Kidney (tissue), 14 donors: Measurements from ENCODE around the gene OR51B4. TPM values are rescaled to one million over a fixed set of nuclear protein-coding genes. Genes with fewer than 3 reads are reported as not detected.

Experiments used
- DNase-seq, 5 donors: peaks; one replicate each; pipeline ENCODE4 v3.0.0-alpha.2; 2013 to 2020
- FAIRE-seq: peaks from 2 replicates; lab custom pipeline; 2012; peaks lifted over from hg19 to GRCh38; lab: Jason Lieb, UNC
- H3K27ac ChIP-seq, 2 donors: one replicate each; pipeline ENCODE4 v1.7.0; 2013; ENCODE audit warnings: low read depth in 2 of 2, low read length in 2 of 2, inconsistent platforms in 1 of 2
- H3K27me3 ChIP-seq: one replicate; pipeline ENCODE4 v1.7.1; 2013; ENCODE audit warnings: low read length, inconsistent platforms; ENCODE audit not compliant: control insufficient read depth, insufficient read depth
- H3K36me3 ChIP-seq, 3 donors: one replicate each; pipeline versions ENCODE4 v1.7.0 to v1.7.1; 2013; ENCODE audit warnings: low read length in 3 of 3, control low read depth in 1 of 3, inconsistent platforms in 1 of 3; ENCODE audit not compliant: insufficient read depth in 3 of 3, control insufficient read depth in 2 of 3
- H3K4me1 ChIP-seq, 3 donors: one replicate each; pipeline versions ENCODE4 v1.7.0 to v1.7.1; 2013; ENCODE audit warnings: low read length in 3 of 3, inconsistent platforms in 1 of 3, low read depth in 1 of 3; ENCODE audit not compliant: control insufficient read depth in 2 of 3, insufficient read depth in 2 of 3
- H3K4me3 ChIP-seq, 3 donors: one replicate each; pipeline versions ENCODE4 v1.7.0 to v1.8.1; 2013; ENCODE audit warnings: low read length in 3 of 3, control low read depth in 1 of 3, inconsistent platforms in 1 of 3
- H3K9ac ChIP-seq, 3 donors: one replicate each; pipeline versions ENCODE4 v1.7.0 to v1.7.1; 2013; ENCODE audit warnings: low read length in 3 of 3, control low read depth in 1 of 3, inconsistent platforms in 1 of 3
- H3K9me3 ChIP-seq, 3 donors: one replicate each; pipeline versions ENCODE4 v1.7.0 to v1.7.1; 2013; ENCODE audit warnings: low read length in 3 of 3, control low read depth in 1 of 3, inconsistent platforms in 1 of 3; ENCODE audit not compliant: control insufficient read depth in 2 of 3, insufficient read depth in 1 of 3
- intact Hi-C: fragments of 100-400 bp; cut with DNase I; formaldehyde crosslinking; loops from one replicate; pipeline ENCODE4 v1.11.1; 2022
- polyA plus RNA-seq: library from polyadenylated mRNA; stranded (reverse); fragments of 350-450 nt; fragmentation: Illumina TruSeq; extraction: RNeasy Lipid Tissue Mini Kit (QIAGEN cat#74804); gene quantifications from one replicate; pipeline ENCODE4 v1.2.3, GENCODE V29; 2014; ENCODE audit warnings: low read depth, low replicate concordance; ENCODE audit not compliant: insufficient read depth
- total RNA-seq: library from RNA; stranded (reverse); fragmentation: NEBNext Ultra II Directional; extraction: Animal tissue kit (Norgen Biotek cat#: 25700); gene quantifications from one replicate; pipeline ENCODE4 v1.2.1, GENCODE V29; 2021
- TF ChIP-seq, protein P1 (sequence below): IDR thresholded peaks from 3 replicates; pipeline ENCODE4 v1.5.1; 2012; ENCODE audit warnings: mild to moderate bottlenecking, moderate library complexity, borderline replicate concordance; ENCODE audit not compliant: insufficient read depth; ENCODE audit errors: extremely low read depth
- donor health status: control.
- donor health status: control.
- donor health status: control.
- donor health status: control.
- donor health status: control.
- donor health status: DM: yes; HTN: yes; CAD: no.
- donor health status: Normal renal cell carcinoma (clear cell type).

OR51B4 gene
- total and polyA plus RNA-seq, 2 donors from 2014 or later = not detected

DNA sequence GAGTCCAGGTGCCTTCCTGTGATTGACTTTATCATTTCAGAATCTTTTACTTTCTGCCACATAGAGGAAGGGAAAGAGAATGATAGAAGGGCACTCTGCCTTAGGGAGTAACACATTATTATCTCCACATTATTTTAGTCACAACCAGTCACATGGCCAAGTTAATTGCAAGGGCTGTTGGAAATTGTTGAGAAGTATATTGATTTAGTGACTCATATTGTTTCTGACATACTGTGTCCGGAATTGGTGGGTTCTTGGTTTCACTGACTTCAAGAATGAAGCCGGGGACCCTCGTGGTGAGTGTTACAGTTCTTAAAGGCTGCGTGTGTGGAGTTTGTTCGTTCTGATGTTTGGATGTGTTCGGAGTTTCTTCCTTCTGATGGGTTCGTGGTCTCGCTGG is 8.7 kb downstream of the OR51B4 start:
- Histone ChIP-seq H3K9me3 (no peaks in the 10 kb centered on the region), H3K4me1 (no peaks in the 10 kb centered on the region), H3K27me3 (no peaks in the 10 kb centered on the region), H3K27ac (no peak overlapping the region), H3K9ac (no peak overlapping the region), H3K36me3 (no peaks in the 10 kb centered on the region), H3K4me3 (no peak overlapping the region)
- intact Hi-C loops = no loop called here
- TF ChIP-seq, protein P1, sequence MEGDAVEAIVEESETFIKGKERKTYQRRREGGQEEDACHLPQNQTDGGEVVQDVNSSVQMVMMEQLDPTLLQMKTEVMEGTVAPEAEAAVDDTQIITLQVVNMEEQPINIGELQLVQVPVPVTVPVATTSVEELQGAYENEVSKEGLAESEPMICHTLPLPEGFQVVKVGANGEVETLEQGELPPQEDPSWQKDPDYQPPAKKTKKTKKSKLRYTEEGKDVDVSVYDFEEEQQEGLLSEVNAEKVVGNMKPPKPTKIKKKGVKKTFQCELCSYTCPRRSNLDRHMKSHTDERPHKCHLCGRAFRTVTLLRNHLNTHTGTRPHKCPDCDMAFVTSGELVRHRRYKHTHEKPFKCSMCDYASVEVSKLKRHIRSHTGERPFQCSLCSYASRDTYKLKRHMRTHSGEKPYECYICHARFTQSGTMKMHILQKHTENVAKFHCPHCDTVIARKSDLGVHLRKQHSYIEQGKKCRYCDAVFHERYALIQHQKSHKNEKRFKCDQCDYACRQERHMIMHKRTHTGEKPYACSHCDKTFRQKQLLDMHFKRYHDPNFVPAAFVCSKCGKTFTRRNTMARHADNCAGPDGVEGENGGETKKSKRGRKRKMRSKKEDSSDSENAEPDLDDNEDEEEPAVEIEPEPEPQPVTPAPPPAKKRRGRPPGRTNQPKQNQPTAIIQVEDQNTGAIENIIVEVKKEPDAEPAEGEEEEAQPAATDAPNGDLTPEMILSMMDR = no peak
- DNase-seq (no peak), FAIRE-seq (no peak)

DNA sequence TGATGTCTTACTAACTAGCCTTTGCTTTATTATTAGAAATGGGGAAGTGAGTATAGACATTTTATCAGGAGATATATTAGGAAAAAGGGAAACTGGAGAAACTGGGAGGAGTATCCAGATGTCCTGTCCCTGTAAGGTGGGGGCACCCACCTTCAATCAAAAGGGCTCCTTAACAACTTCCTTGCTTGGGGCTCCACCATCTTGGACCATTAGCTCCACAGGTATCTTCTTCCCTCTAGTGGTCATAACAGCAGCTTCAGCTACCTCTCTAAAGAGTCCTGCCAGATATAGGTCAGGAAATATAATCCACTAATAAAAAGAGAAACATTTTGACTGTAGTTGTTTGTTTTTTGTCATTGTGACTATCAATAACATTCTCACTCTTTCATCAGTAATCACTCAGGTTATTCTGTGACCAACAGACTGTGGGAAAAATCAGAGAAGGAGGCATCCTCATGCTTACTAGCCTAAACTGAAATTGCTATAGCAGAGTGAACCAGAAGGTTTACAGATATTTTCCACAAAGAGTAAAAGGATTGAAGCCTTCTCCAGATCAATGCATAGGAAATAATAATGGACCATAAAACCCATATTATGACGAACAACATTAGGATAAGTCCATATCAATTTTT is 10.4 kb downstream of the OR51B4 start:
- no peaks in the 10 kb centered on the region for H3K27me3 ChIP-seq
- intact Hi-C loops = no loop called here
- no peaks in the 10 kb centered on the region for H3K4me1 ChIP-seq
- H3K27ac ChIP-seq = no peak overlapping the region
- H3K9me3 ChIP-seq = no peaks in the 10 kb centered on the region
- H3K9ac ChIP-seq = no peak overlapping the region
- no peak for FAIRE-seq
- no peaks in the 10 kb centered on the region for H3K36me3 ChIP-seq
- TF ChIP-seq, protein P1 = peak; percentile 38
- DNase-seq = peak in 2 of 5 donors; percentile 2 to 9
- H3K4me3 ChIP-seq = no peak overlapping the region

DNA sequence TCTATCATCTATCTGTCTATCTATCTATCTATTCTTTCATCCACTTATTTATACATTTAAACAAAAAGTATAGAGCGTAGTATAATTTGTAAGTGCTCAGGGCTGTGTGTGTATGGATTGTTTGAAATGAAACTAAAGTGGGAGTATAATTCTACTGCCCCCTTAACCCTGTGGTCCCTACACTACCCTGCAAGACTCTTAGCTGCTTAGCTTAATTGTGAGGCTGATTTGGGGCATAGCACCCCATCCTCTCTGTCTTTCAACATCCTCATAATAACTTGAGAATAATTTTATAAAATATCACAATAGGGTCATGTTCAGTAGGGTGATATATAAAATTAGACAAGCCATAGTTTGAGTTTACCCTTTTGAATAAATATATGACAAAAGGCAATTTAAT is 11.6 kb downstream of the OR51B4 start:
- DNase-seq (no peak), FAIRE-seq (no peak)
- TF ChIP-seq, protein P1 = no peak
- Histone ChIP-seq H3K27me3 (no peaks in the 10 kb centered on the region), H3K27ac (no peak overlapping the region), H3K9ac (no peak overlapping the region), H3K4me1 (no peaks in the 10 kb centered on the region), H3K9me3 (no peaks in the 10 kb centered on the region), H3K4me3 (no peak overlapping the region), H3K36me3 (no peaks in the 10 kb centered on the region)
- intact Hi-C loops = no loop called here

DNA sequence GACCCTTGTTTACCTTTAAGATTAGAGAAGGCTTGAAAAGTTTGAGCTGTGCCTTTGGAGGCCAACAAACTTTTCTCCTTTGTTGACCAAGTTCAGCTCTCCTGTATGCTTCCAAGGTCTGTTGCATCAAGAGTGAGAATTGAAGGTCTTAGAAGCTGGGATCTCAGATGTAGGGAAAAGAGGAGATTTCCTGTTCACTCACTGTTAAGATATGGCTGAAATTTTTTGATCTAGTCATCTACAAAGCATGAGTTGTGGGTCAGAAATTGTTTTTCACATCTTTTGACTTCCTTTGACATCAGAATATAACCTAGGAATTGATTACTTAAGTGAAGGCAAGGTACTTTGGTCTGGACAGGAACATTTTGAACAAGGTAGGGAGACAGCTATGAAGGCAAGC is 12.1 kb downstream of the OR51B4 start:
- no peaks in the 10 kb centered on the region for H3K4me1 ChIP-seq
- no peak for FAIRE-seq
- no peaks in the 10 kb centered on the region for H3K9me3 ChIP-seq
- H3K4me3 ChIP-seq = no peak overlapping the region
- intact Hi-C loops = no loop called here
- H3K27me3 ChIP-seq = no peaks in the 10 kb centered on the region
- DNase-seq = no peak
- no peak overlapping the region for H3K27ac ChIP-seq
- H3K9ac ChIP-seq = no peak overlapping the region
- TF ChIP-seq, protein P1 = no peak
- no peaks in the 10 kb centered on the region for H3K36me3 ChIP-seq
